ENCODE data around the gene KAT6B.
"Not testable (repeated sequence)": the region's sequence is repeated elsewhere in the genome, so short reads cannot be mapped to it uniquely, and the experiment has no call there.

The KAT6B gene

DNA sequence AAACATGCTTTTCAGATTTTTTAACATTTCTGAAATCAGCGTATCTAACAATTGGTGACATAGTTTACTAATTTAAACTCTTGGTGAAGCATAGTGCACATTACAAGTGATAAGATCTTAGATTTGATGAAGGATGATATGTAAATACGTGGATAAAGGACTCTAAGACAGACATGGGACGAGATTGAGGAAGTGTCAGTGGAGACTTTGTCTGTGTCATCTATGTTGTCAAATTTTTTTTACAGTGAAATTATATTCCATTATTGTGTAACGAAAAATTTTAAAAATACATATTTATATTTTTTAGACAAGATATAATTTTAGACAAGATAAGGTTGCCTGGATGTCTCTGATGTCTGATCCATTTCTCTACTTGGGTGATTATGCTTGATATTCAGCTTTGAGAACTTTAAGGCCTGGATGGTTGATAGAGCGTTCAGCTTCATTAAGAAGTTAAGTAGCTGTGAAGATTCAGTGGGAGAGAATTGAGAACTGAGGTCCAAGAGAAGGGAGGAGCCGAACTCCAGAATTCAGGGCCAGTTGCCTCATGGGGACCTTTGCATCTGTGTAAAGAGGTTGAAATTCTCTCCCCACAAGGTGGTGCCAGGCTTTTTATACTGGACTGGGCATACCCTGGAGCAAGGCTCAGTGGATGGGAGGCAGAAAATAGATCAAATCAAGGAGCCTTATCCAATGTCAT is 62.7 kb downstream of the KAT6B start:
- no peak for DNase-seq (ENCODE audit: low read depth, low spot score)

DNA sequence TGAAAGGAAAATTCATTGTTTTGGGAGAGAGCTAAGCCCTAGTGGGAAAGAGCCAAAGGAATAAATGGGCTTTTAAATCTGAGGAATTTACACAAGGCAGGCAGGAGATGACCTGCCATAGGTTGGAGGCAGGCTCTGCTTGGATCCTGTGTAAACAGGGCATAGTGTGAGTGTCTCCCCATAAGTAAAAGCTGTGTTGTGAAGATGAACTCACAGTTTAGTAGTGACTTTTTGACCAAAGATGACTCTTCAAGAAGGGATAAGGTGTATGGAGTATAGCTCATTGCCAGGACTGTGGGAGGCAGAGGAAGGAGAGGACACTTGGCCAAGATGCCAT is 63.2 kb downstream of the KAT6B start:
- DNase-seq (ENCODE audit: low read depth, low spot score): no peak

DNA sequence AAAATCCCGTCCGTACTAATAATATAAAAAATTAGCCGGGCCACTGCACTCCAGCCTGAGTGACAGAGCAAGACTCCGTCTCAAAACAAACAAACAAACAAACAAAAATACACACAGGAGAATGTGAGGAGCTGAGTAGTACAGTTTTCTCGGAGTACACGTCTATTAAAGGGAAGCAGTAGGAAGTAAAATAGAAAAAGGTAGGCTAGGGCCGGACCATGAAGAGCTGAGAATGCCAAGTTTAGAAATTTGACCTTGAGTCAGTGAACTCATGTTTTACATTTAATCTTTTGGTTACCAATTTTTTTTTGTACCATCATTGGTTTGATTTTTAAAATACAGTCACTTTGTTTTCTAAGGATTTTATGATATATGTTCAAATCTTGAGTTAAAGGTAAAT is 64.1 kb downstream of the KAT6B start:
- no peak for DNase-seq (ENCODE audit: low read depth, low spot score)

DNA sequence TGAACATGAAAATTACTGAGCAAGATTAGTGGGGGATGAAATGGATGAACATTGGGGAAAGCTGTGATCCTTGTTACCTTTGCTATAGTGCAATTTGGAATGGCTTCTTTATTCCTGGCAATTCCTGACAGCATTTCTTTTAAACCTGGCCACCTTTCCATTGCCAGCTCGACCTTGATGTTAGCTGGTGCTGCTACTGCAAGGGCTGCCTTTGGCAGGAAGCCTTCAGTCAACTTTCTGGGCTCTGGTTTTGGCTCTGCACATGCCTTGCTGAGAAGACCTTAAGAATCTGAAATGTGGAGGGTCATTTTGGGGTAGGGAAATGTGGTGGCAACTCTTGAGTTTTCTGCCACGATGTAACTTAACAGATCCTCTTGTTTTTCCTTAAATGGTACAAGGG is 64.7 kb downstream of the KAT6B start:
- no peak for DNase-seq (ENCODE audit: low read depth, low spot score)

DNA sequence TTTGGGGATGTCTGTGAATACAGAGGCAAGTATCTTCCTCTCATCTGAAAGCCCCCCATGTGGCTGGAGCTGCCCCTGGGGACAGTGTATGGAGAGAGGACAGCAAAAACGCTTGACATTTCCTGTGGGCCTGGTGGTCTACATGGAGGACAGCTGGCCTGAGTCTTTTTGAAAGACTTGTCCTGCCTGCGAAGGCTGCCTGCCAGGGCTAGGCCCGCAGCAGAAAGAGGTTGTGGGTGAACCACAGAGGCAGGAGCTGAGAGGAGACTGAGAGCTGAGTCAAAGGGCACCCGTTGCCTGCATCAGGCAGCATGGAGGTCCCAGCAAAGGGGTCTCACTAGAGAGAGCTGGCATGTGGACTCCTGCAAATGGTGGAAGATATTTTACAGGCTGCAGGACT is 66.4 kb downstream of the KAT6B start:
- DNase-seq (ENCODE audit: low read depth, low spot score): no peak

DNA sequence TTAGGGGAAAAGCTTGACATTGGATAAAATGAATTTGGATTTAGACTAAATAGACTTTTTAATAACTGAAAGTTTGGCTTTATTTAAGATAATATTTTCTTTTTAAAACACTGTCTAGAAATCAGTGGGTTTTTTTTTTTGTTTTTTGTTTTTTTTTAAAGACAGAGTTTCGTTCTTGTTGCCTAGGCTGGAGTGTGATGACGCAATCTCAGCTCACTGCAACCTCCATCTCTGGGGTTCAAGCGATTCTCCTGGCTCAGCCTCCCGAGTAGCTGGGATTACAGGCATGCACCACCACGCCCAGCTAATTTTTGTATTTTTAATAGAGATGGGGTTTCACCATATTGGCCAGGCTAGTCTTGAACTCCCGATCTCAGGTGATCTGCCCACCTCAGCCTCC is 66.9 kb downstream of the KAT6B start:
- DNase-seq (ENCODE audit: low read depth, low spot score): not testable (repeated sequence)

DNA sequence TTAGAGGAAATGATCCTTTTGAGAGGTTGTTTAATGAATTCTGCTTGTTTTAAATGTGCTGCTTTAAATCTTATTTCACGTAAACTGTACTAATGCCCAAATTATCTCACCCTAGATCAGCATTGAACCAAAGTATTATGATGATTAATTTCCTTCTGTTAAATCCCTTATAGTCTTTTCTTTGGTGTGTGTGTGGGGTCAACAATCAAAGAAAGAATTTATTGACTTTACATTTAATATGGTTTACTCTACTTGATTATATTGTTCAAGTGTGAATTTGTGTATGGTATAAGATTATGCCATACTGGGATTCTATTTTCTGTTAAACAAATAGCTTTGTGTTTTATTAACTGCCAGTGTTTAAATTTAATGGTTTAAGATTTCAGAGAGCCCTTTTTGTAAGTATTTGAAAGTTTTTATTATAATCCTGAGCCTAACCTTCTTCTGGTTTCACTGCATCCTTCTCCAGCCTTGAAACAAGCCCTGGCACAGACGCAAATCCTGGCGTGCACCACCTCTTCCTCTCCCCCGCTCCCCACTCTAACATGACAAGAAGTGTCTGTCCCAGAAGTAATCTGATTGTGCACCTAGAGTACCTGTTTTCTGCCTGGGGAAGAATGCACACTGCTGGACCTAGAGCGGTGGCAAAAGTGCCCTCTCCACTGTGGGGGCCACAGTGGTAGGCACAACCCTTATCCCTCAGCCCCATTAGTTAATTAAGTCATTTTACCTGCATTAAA is 70.6 kb downstream of the KAT6B start:
- no peak for DNase-seq (ENCODE audit: low read depth, low spot score)

DNA sequence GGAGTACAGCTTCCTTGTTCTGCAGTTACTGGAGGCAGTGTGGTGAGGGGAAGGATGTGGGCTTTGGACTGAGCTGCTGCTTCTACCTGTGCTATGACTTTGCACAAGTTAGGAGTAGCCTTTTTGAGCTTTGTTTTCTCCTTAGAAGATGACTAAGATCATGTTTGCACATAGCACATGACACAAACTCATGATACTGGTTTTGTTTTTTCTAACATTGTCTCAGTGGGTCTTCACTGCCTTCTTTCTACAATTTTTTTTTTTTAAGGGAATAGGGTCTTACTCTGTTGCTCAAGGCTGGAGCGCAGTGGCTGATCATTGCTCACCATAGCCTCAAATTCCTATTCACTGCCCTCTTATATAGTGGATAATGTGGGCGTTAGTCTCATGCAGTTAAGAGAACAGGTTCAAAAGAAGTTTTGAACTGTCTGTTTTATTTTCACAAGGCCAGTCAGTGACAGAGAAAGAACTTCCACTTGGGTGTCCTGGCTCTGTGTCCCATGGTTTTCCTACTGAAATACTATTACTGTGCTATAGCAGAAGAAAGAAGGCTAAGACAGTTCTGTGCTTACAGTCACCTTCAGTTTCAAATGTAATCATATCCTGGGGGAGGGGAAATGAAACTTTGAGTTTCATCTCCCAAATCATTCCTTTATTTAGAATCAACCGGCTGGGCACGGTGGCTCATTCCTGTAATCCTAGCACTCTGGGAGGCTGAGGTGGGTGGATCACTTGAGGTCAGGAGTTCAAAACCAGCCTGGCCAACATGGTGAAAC is 72.0 kb downstream of the KAT6B start:
- no peak for DNase-seq (ENCODE audit: low read depth, low spot score)

DNA sequence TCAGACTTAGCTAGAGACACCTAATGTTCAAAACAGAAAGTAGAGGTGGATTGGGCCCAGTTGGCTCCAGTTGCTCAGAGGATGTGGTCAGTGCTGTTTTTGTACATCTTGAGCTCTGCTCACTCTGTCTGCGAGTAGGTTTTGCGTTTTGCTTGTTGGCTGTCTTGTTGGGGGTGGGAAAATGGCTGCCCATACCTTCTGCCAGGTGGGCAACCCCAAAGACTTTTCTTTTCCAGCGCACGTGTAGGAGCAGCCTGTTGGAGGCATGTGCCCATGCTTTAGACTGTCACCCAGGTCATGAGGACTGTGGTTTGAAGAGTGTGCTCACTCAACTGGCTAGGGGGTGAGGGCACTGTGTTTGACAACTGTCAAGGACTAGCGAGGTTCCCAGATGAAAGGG is 73.9 kb downstream of the KAT6B start:
- no peak for DNase-seq (ENCODE audit: low read depth, low spot score)

DNA sequence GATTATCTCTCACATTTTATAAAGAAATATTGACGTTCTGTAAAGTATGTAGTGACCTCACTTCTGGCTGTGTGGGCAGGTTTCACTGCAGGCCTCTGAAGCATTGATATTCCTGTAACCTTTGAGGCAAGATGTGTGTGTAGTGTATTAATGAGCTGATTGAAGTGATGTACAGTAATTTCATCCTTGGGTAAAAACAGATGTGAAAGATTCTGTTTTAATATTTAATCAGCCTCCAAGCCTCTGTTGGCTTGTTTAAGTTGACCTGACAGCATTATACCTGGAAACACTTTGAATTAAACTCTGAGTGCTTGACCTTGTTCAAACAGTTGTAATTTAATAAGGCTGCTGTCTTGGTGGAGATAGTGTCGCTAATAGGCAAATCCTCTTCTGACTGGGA is 74.9 kb downstream of the KAT6B start:
- DNase-seq (ENCODE audit: low read depth, low spot score): no peak

DNA sequence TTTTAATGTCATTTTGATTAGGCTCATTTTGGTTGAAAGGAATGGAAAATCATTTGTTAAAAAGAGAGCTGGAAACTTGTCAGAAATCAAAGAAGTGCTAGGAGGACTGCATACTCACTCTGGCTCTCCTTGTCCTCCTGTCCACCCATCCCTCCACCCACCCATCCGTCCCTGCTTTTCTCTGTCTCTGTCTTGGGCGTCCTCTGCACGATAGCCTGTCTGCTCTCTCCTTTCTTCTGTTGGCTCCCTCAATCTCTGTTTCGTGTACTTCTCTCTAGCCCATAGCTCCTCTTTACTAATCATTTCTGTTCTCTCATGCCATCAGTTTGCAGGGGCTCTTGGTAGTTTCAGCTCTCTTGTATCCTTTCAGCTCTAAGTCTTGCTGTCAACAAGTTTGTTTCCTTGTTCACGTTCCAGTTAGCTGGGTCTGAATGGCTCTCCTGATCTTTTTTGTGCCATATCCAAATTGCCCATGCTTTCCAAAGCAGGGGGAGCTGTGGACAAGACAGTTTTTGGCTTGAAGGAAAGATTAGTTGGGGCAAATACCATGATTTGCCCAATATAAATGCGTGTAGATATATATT is 75.6 kb downstream of the KAT6B start:
- DNase-seq (ENCODE audit: low read depth, low spot score): no peak

DNA sequence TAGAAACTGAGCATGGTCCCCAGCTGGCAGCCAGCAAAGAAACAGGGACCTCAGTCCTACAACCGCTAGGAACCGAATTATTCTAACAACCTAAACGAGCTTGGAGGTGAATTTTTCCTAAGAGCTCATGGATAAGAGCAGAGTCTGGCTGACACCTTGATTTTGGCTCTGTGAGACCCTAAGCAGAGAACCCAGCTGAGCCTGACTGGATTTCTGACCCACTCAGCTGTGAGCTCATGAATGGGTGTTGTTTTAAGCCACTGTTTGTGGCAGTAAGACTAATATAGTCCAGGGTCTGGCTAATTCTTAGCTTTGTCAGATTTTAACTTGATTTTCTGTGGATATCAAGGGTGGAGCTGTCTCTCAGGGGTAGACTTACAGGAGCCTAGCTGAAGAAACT is 77.1 kb downstream of the KAT6B start:
- no peak for DNase-seq (ENCODE audit: low read depth, low spot score)

DNA sequence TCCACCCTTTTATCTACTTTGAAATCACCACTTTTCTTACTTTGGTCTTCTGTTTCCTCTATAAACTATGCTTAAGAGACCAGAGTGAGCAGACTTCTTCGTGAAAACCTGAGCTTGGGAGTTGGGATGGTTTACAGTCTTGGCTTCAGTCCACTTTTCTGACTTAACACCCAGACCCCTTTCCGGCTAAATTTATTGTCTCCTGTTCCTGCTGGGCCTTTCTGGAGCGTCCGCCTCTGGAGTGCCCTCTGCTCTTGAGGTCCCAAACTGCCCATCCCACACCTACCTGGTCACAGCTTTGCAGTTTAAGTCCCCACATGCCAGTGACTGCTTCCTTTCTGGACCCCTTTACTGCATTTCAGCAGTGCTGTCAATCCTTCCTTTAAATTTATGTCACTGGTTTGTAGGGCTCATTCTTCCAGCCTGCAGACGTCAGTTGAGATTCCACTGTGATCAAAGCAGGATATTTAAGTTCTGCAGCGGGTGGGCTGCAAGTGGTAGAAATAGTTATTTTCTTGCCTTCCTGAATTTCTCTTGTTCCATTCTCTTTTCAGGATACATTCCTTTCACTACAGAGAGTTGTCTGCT is 80.3 kb downstream of the KAT6B start:
- no peak for DNase-seq (ENCODE audit: low read depth, low spot score)

DNA sequence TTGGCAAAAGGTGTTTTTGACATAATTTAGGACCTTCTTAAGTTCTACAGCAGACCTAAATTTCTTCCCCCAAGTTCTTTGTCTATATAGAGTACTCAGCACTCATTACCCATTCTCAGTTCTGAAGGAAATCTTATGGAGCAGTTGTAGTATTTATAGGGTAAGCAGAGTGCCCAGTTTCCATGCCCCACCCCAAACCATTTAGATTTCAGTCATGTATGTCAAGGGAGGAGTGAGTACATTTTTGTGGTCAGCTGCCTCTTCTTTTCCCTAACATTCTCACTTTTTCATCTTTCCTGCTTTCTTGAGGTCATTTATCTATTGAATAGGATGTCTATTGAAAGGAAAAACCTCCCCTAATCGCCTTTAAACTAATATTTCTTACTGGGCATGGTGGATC is 83.3 kb downstream of the KAT6B start:
- no peak for DNase-seq (ENCODE audit: low read depth, low spot score)

DNA sequence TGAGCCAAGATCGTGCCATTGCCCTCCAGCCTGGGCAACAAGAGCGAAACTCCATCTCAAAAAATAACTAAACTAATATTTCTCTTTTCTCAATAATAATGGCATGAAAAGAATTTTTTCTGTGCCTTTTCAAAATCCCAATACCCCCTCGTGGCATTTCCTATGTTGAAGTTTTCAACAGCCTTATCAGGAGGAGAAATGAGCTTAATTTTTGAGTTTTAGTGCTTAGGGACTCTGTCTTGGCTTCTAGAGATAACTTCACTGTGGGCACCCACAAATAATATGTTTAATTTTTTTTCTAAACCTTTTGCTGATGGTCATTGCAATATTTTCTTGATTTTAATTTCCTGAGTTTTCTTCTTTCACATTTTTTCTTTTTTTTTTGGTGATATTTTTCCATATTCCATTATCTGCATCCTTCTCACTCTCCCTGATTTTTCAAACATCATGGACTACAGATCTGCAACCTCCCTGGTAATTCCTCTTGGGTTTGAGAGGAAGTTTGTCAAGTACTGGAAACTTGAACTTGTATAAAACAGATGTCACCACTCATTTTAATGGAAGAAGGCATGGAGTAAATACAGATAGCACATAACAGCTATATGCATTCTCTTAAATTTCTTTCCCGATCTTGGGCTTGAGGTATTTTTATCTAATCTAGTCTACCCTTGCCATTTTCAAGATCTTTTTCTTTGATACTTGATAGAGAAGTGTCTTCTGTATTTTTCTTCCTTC is 84.0 kb downstream of the KAT6B start:
- no peak for DNase-seq (ENCODE audit: low read depth, low spot score)

DNA sequence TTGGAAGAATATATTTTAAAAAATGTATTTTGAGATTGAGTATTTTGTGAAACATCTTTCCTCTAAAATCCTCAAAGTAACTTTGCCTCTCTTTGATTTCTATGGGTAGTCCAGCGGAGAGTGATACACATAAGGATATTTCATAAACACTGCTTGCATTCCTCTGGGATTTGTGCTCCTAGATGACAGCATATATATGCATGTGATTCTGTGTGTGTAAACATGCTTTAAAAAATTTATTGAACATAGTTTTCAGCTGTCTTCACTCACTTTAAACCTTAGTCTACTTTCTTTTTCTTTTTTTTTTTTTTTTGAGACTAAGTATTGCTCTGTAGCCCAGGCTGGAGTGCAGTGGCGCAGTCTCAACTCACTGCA is 84.6 kb downstream of the KAT6B start:
- DNase-seq (ENCODE audit: low read depth, low spot score): no peak

DNA sequence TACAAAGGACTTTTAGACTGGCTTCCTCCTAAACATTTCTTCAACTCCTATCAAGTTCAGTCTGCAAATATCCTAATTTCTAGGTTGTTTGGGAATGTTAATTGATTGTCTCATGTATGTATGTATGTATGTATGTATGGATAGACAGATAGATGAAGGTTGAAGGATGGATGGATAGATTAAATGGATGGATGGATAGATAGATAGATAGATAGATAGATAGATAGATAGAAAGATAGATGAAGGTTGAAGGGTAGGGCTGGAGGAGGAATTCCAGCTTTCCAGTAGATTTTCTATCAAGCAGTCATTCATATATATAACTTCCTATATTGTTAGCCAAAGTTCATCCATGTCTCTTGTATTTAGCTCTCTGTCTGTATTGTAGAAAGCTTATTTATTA is 85.8 kb downstream of the KAT6B start:
- no peak for DNase-seq (ENCODE audit: low read depth, low spot score)

DNA sequence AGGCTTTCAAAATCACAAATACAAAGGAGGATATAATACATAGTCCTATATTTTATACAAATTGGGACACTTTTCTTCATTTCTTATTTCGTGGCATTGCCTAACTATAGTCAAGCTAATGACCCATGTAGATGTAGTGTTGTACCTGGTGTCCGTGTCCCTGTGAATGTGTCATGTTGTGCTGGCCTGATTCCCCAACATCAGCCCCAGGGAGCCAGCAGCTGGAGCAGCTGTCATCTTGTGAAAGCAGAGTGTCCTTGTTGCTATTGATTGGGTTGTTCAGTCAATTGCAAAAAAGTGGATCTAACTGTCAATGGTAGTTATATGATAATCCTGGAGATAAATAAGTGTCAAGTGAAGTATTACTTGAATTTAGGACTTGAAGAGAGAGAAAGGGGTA is 86.3 kb downstream of the KAT6B start:
- DNase-seq (ENCODE audit: low read depth, low spot score): no peak

DNA sequence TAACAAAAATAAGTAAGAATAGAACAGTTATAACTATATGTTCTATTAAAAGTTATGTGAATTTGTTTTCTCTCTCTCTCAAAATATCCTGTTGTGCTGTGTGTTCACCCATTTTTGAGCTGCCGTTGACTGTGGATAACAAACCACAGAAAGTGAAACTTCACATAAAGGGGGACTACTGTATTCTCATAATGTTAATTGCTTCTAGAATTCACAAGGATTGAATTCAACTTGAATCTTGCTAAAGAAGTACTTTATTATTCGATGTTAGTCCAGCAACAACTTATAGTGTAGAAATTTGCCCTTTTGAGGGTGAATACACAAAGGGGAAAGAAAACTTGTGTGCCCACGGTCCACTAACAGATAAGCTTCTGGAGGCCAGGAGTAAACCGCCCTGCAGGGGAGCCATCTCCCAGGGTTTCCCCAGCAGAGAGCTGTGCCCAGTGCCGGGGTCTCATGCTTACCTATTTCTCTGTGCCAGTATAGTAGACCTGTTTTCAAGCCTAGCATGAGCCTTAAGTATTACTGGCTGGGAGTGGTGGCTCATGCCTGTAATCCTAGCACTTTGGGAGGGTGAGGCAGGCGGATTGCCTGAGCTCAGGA is 87.1 kb downstream of the KAT6B start:
- no peak for DNase-seq (ENCODE audit: low read depth, low spot score)

DNA sequence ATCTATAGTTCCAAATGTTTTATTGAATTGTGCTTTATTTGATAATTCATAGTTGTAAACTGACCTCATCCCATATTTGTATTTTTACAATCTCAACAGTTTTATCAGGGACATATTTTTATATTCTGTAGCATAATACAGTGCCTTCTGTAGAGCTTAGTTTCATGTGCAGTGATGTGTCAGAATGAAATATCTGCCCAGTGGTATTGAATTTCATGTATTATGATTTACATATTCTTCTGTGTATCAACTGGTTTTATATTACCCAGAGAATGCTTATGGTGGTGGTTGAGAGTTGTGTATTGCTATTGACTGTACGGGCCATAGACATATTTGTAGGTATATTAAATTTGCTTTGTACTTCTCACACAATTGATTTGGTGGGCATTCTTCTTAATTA is 89.9 kb downstream of the KAT6B start:
- DNase-seq (ENCODE audit: low read depth, low spot score): no peak

DNA sequence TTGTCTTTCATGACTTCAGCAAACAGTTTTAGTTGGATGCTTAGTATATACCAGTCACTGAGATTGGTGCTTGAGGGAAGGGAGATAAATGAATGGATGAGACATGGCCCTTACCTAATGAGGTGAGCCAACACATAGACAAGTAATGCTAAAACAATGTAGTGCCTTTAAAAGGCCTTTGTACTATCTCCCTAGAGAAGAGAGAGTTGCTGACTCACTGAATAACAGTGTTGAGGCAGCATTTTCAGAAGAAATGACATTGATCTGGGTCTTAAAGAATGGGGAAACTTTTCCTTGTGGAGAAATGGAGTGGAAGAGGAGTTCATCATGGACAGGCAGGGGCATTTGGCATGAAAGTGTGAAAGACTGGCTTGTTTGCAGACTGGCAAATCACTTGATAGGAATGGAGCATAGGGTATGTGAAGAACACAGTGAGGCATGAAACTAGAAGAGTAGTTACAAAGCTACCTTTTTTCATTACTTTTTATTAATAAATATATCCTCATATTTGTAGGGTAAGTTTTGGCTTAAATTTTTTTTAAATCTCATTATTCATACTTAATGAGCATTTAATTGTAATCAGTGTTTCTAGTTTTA is 91.2 kb downstream of the KAT6B start:
- DNase-seq (ENCODE audit: low read depth, low spot score): no peak

Data from brain pericyte (primary cell).